Fibroblast of mammary gland (primary cell): ENCODE results near the gene TMEM131L.
A peak's percentile ranks its signal among the peaks of the same experiment; 100 is the strongest.
"Not testable (repeated sequence)": the region's sequence is repeated elsewhere in the genome, so short reads cannot be mapped to it uniquely, and the experiment has no call there.

Source experiments
- DNase-seq: peaks from one replicate; pipeline ENCODE4 v3.0.0-alpha.2; 2010; ENCODE audit warnings: low read depth
- H3K4me3 ChIP-seq: 2 replicates; pipeline ENCODE4 v1.5.1; 2011; ENCODE audit warnings: low read depth, mild to moderate bottlenecking, low read length, moderate library complexity; ENCODE audit not compliant: control insufficient read depth
- TF ChIP-seq, protein P1 (sequence below): conservative IDR thresholded peaks from 2 replicates; pipeline ENCODE4 v1.5.1; 2011; ENCODE audit warnings: low read depth, low read length, inconsistent platforms; ENCODE audit not compliant: control insufficient read depth, insufficient read depth

TMEM131L gene

DNA sequence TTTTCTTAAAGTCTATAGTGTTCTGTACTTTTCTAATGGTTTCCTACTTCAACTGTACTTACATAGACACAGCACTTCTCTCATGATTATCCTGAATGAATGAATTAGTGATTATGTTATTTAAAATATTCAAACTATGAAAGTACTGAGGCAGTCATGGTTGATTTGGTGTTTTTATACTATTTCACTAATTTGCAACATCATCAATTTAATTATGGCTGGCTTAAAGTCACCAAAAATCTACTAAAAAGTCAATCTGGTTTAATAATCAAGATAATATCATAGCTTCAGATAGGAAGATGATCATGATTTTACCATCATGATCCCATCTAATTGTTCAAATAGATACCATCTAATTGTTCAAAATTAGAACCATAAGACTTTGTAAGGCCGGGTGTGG, 16.8 kb upstream of the TMEM131L start:
- H3K4me3 ChIP-seq, result no peak overlapping the region
- TF ChIP-seq, protein P1, sequence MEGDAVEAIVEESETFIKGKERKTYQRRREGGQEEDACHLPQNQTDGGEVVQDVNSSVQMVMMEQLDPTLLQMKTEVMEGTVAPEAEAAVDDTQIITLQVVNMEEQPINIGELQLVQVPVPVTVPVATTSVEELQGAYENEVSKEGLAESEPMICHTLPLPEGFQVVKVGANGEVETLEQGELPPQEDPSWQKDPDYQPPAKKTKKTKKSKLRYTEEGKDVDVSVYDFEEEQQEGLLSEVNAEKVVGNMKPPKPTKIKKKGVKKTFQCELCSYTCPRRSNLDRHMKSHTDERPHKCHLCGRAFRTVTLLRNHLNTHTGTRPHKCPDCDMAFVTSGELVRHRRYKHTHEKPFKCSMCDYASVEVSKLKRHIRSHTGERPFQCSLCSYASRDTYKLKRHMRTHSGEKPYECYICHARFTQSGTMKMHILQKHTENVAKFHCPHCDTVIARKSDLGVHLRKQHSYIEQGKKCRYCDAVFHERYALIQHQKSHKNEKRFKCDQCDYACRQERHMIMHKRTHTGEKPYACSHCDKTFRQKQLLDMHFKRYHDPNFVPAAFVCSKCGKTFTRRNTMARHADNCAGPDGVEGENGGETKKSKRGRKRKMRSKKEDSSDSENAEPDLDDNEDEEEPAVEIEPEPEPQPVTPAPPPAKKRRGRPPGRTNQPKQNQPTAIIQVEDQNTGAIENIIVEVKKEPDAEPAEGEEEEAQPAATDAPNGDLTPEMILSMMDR, result no peak
- no peak for DNase-seq

DNA sequence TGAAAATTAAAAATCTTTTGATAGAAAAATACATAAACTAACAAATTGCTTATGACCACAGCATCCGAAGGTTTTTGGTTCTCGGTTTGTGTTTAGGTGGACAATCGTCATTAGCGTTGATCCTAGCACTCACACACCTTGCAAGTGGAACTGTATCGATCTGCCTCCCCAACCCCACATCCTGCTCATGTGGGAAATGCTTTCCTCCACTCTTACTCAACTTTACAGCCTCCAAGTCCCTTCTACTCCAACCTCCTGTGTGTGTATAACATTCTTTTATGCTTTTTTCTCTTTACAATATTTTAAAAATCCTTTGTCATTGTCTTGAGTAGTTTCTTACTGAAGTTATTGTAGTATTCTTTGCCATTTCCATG, 15.6 kb upstream of the TMEM131L start:
- DNase-seq, result no peak
- no peak overlapping the region for H3K4me3 ChIP-seq
- TF ChIP-seq, protein P1, result no peak

DNA sequence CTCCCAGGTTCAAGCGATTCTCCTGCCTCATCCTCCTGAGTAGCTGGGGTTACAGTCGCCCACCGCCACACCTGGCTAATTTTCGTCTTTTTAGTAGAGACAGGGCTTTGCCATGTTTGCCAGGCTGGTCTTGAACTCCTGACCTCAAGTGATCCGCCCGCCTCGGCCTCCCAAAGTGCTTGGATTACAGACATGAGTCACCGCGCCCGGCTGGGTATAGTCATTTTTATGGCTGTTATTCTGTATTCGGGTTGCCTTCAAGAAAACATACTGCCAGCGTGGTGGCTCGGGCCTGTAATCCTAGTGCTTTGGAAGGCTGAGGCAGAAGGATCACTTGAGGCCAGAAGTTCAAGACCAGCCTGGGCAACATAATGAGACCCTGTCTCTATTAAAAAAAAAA, 15.0 kb upstream of the TMEM131L start:
- H3K4me3 ChIP-seq, result not testable (repeated sequence)
- peak; percentile 33 for DNase-seq

DNA sequence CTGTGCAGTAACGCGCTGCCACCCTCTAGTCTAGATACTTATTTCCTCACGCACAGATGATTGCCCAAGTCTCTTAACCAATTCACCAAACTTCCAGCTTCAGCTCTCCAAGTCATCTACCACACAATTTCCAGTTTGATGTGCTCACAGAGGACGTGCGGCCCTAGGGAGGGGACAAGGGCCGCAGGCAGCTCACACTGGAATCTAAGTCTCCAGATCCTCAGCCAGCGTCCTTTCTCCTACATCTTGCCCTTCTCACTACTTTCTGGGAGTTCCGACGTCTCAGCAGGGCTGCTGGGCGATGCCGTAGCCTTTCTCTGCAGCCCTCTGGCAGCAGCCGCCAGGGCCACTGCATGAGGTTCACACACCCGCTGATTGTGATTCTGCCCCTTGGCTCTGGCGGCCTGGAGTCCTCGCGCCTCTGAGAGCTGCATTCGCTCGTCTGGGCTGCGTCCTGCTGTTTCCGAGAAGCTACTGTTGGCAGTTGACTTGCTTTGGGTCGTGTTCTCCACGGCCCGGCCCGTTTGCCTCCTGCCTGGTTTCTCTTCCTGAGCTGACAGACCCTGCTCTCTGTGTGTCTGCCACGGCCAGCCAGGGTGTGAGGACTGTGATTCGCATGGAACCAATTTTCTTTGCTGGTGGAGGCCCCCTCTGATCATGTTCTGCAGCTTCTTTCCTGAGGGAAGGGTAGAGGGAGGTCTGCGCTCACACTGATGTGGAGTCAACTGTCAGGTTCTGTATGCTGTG, 14.1 kb upstream of the TMEM131L start:
- no peak for DNase-seq
- H3K4me3 ChIP-seq, result no peak overlapping the region
- TF ChIP-seq, protein P1, result no peak

DNA sequence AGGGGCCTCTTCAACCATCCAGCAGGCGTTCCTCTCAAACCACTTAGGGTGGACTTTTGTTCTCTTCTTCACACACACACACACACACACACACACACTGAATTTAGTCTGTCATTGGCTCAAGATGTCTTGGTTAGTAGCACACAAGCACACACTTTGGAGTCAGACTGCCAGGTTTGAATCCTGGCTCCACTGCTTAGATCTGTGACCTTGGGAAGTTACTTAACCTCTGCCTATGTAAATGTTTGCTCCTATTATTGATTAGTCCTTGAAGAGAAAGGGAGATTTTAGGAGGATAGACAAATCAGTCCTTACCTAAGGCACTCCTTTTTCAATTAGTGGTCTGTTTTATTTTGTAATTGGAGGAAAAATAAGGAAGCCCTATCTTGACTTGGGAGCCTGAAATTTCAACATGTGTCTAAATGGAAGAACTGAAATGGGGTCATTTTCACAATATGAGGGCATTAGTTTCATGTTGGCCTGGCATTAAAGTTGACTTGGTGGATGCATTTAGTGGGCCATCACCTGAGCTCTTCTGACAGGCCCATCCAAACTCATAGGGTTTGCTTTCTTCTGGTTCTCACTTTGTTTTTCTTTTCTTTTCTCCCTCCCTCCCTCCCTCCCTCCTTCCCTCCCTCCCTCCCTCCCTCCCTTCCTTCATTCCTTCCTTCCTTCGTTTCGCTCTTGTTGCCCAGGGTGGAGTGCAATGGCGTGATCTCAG, 13.3 kb upstream of the TMEM131L start:
- TF ChIP-seq, protein P1, result no peak
- H3K4me3 ChIP-seq, result no peak overlapping the region
- no peak for DNase-seq

DNA sequence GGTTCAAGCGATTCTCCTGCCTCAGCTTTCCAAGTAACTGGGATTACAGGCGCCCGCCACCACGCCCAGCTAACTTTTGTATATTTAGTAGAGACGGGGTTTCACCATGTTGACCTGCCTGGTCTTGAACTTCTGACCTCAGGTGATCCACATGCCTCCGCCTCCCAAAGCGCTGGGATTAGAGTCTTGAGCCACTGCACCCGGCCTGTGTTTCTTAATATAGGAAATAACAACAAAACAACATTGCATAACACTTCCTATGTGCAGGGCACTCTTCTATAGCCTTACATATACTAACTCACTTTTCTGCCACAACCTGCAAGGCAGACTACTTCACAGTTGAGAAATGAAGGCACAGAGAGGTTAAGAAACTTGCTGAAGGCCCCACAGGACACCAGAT, 12.8 kb upstream of the TMEM131L start:
- TF ChIP-seq, protein P1, result no peak
- H3K4me3 ChIP-seq, result no peak overlapping the region
- DNase-seq, result no peak

DNA sequence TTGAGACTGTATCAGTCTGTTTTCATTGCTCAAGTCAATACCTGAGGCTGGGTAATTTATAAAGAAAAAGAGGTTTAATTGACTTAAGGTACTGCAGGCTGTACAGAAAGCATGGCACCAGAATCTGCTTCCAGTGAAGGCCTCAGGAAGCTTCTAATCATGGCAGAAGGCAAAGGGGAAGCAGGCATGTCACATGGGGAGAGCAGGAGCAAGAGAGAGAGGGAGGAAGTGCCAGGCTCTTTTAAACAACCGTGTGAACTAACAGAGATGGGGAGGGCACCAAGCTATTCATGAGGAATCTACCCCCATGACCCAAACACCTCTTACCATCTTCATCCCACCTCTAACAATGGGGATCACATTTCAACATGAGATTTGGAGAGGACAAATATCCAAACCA, 7.2 kb upstream of the TMEM131L start:
- no peak for DNase-seq
- TF ChIP-seq, protein P1, result no peak
- H3K4me3 ChIP-seq, result no peak overlapping the region

DNA sequence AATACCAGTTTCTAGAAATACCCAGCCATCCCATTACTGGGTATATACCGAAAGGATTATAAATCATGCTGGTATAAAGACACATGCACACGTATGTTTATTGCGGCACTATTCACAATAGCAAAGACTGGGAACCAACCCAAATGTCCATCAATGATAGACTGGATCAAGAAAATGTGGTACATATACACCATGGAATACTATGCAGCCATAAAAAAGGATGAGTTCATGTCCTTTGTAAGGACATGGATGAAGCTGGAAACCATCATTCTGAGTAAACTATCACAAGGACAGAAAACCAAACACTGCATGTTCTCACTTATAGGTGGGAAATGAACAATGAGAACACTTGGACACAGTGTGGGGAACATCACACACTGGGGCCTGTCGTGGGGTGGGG, 4.6 kb upstream of the TMEM131L start:
- DNase-seq, H3K4me3 ChIP-seq: not testable (repeated sequence)
